ENCODE measurements around the gene CHRNG.
"Not testable (repeated sequence)": the region's sequence is repeated elsewhere in the genome, so short reads cannot be mapped to it uniquely, and the experiment has no call there.

CHRNG gene

GRCh38 chr2:232547991-232548390, 8.5 kb downstream of the CHRNG start:
- DNase-seq, result no peak

GRCh38 chr2:232549655-232550353, 10.3 kb downstream of the CHRNG start:
- peak; percentile 52 for DNase-seq

GRCh38 chr2:232550354-232551249, 11.1 kb downstream of the CHRNG start, which contains the start of the genes EIF4E2 and TIGD1:
TSS of gene EIF4E2 (plus strand) at chr2:232550689. CDS start at chr2:232550725, 36 bp downstream.
TSS of gene TIGD1 (minus strand) at chr2:232550557. CDS start at chr2:232549882, 675 bp downstream.
- DNase-seq, result peak; percentile 65

- no peak for DNase-seq
These were observed 11.8 kb downstream of the CHRNG start for GRCh38 chr2:232551250-232551638.

- DNase-seq, result no peak
These were observed 12.3 kb downstream of the CHRNG start for GRCh38 chr2:232551776-232552175.

- no peak for DNase-seq
These were observed 16.9 kb downstream of the CHRNG start for GRCh38 chr2:232556426-232556825.

GRCh38 chr2:232562515-232563151, 23.1 kb downstream of the CHRNG start:
- DNase-seq, result no peak

- DNase-seq, result no peak
These were observed 24.1 kb downstream of the CHRNG start for GRCh38 chr2:232563580-232563979.

GRCh38 chr2:232567721-232568120, 28.2 kb downstream of the CHRNG start:
- no peak for DNase-seq

- DNase-seq, result no peak
These were observed 28.7 kb downstream of the CHRNG start for GRCh38 chr2:232568161-232568560.

- DNase-seq, result no peak
These were observed 30.0 kb downstream of the CHRNG start for GRCh38 chr2:232569541-232569940.

- not testable (repeated sequence) for DNase-seq
These were observed 31.0 kb downstream of the CHRNG start for GRCh38 chr2:232570481-232570880.

- no peak for DNase-seq
These were observed 31.6 kb downstream of the CHRNG start for GRCh38 chr2:232571026-232571474.

GRCh38 chr2:232573042-232573441, 33.5 kb downstream of the CHRNG start:
- DNase-seq, result no peak

GRCh38 chr2:232573771-232574435, 34.4 kb downstream of the CHRNG start:
- no peak for DNase-seq

GRCh38 chr2:232574674-232575403, 35.3 kb downstream of the CHRNG start:
- DNase-seq, result no peak

- DNase-seq, result no peak
These were observed 35.9 kb downstream of the CHRNG start for GRCh38 chr2:232575404-232575746.

- no peak for DNase-seq
These were observed 37.5 kb downstream of the CHRNG start for GRCh38 chr2:232576995-232577394.

GRCh38 chr2:232577841-232578240, 38.3 kb downstream of the CHRNG start:
- DNase-seq, result no peak

GRCh38 chr2:232578626-232579025, 39.1 kb downstream of the CHRNG start:
- DNase-seq, result no peak

- no peak for DNase-seq
These were observed 41.1 kb downstream of the CHRNG start for GRCh38 chr2:232580648-232580981.

- DNase-seq, result no peak
These were observed 42.2 kb downstream of the CHRNG start for GRCh38 chr2:232581725-232582124.

Data from DMS79 (cell line).